GM13977 (cell line): Measurements from ENCODE around the gene LARGE2.

Experiments used
- DNase-seq: peaks from one replicate; pipeline ENCODE4 v3.0.0; 2012; ENCODE audit warnings: low spot score
- CTCF ChIP-seq: IDR thresholded peaks from 2 replicates; pipeline ENCODE4 v1.5.1; 2012; ENCODE audit warnings: mild to moderate bottlenecking, control low read depth; ENCODE audit not compliant: insufficient read depth; ENCODE audit errors: extremely low read depth, missing control alignments
- in situ Hi-C: fragments of 300-500 bp; cut with MboI; formaldehyde crosslinking; loops from one replicate; pipeline ENCODE4 v1.12.0; 2022; ENCODE audit warnings: low sequenced_read_pairs, low pct_unique_long_range_greater_than_20kb, mixed read lengths, inconsistent platforms; ENCODE audit not compliant: unreplicated experiment

The LARGE2 gene

GRCh38 chr11:45930951-45931570 is 8.6 kb downstream of the LARGE2 start:
- TF ChIP-seq CTCF = no peak
- DNase-seq = peak; percentile 20
- in situ Hi-C loops = no loop called here

GRCh38 chr11:45931739-45932138 is 9.3 kb downstream of the LARGE2 start:
- DNase-seq = no peak
- no peak for TF ChIP-seq CTCF
- in situ Hi-C loops = no loop called here

- TF ChIP-seq CTCF = no peak
- in situ Hi-C loops = no loop called here
- no peak for DNase-seq
Measured at GRCh38 chr11:45932217-45932616, 9.8 kb downstream of the LARGE2 start.

- no peak for TF ChIP-seq CTCF
- in situ Hi-C loops = no loop called here
- peak; percentile 63 for DNase-seq
Measured at GRCh38 chr11:45933131-45933831, 10.8 kb downstream of the LARGE2 start.

GRCh38 chr11:45933846-45934579 is 11.6 kb downstream of the LARGE2 start:
- in situ Hi-C loops = no loop called here
- no peak for TF ChIP-seq CTCF
- no peak for DNase-seq

GRCh38 chr11:45934580-45935318 is 12.3 kb downstream of the LARGE2 start:
- DNase-seq = no peak
- in situ Hi-C loops = no loop called here
- no peak for TF ChIP-seq CTCF
